Measurements from ENCODE around the gene IL17RB.
A peak's percentile ranks its signal among the peaks of the same experiment; 100 is the strongest.

The IL17RB gene

DNA sequence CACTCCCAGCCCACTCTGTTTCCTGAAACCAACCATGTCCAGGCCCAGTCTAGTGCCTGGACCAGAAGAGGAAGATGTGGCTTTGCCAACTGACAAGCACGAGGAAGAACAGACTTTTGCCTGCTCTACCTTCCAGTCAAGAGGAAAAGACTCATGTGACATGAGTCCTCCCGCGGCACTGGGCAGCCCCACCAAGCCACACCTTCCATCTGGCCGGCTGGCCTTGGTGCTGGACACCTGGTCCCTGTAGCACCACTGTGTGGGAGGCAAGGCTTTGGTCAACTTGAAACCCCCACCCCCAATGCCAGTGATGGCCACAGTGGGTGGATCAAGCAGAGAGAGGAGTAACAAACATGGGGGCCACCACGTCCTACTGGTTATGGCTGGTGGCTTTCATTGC lies 12.7 kb upstream of the IL17RB start:
- no peak for DNase-seq

GRCh38 chr3:53834429-53835095 lies 11.8 kb upstream of the IL17RB start:
- no peak for DNase-seq

DNA sequence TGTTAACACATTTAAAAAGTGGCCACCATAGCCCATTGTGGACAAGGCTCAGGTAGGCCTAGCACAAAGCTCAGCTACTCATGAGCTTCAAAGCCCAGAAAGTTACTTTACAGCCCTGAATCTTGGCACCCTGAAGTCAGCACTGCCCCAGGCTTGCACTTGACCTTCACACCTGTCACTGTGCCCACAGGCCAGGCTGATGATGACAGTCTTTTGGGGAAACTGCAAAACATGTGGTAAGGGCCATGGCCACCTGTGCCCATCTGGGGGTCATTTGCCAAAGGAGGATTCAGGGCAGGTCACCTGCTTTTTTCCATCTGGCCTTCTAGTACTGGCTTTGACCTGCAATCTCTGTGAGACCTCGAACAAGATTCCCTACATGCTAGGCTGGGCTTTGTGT lies 11.1 kb upstream of the IL17RB start:
- DNase-seq, result no peak

DNA sequence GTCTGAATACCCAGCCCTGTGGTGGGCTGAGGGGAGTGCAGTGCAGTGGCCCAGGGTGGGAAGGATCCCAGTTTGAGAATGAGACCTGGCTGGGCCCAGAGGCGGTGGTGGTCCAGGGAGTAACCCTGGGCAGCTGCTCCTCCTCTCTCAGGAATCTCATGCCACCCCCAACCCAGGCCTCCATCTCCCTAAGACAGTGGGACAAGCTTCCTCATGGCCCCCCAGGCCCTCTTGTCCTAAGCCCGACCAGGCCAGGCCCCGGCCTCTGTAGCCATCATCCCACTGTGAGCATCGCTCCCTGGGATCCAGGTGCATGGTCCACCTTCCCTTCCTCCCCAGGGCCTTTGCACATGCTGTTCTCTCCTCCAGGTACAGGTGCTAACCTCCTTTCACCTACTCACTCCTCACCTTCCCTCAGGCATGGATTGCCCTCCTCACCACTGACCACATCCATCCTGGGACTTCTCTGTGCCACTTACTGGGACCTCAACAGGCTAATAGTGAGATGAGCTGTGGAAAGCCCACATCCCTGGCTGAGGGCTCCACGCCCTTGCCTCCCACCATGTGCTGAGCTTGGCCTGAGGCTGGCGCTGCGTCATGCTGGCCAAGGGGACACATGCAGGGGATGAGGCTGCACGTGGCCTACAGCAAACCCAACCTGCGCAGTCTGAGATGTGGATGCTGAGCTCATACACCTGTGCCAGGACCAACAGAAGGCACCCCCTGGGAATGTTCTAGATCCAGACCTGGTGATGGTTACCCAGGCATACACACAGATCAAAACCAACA lies 10.1 kb upstream of the IL17RB start:
- no peak for DNase-seq

- DNase-seq, result no peak
Observed at GRCh38 chr3:53837331-53837730, 9.0 kb upstream of the IL17RB start.

GRCh38 chr3:53841296-53841695 lies 5.1 kb upstream of the IL17RB start:
- no peak for DNase-seq

DNA sequence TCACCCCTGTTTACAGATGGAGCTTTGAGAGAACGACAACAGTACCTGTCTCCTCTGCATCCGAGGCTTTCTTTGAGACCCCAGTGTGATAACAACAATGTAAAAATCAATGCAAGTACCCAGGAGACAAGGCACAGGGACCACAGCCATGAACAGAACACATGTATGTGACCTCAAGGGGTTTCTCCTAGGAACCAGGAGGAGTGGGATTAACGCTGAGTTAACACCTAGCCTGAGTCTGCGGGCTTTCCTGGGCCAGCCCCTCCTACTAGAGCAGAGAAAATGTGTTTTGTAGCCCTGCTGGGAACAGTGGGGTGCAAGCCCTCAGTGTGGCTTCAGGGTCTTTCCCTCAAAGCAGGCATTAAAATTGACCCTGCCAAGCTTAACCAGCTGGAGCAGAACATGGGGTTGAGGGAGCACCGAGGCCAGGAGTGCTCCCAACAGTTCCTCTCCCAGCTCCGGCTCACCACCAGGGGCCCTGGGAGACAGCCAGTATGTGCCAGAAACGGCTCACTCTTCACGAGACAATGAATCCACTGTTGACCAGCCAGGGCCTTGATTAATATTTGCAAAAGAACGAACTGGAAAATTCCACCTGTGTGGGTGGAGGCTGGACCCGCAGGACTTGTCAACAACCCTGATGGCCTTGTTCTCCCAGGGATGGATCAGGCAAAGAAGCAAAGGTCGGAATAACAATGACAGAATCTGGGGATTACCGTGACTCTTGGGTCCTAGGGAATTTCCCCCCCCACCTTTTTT lies 3.8 kb upstream of the IL17RB start:
- peak; percentile 22 for DNase-seq

- no peak for DNase-seq
Observed at GRCh38 chr3:53843195-53844177, 2.9 kb upstream of the IL17RB start.

- no peak for DNase-seq
Observed at GRCh38 chr3:53844262-53845102, 1.9 kb upstream of the IL17RB start.

- peak; percentile 2 for DNase-seq
Observed at GRCh38 chr3:53845103-53845880, 1.1 kb upstream of the IL17RB start.

GRCh38 chr3:53845881-53846133 lies 561 bp upstream of the IL17RB start:
- no peak for DNase-seq

DNA sequence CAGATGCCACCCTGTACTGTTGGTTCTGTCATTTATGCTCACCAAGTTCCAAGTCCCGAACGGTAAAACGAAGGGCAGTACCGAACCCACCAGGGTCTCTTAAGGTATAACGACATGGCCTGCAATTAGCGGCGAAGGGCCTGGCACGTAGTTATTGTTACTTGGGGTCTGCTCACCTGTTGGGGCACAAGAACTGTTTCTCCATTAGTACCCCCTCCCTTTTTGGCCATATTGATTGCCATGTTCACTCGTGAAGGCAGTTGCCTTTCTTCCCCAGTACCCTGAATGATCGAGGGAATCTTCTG lies 435 bp downstream of the IL17RB start:
- no peak for DNase-seq

GRCh38 chr3:53849916-53850315 lies 3.5 kb downstream of the IL17RB start:
- no peak for DNase-seq

DNA sequence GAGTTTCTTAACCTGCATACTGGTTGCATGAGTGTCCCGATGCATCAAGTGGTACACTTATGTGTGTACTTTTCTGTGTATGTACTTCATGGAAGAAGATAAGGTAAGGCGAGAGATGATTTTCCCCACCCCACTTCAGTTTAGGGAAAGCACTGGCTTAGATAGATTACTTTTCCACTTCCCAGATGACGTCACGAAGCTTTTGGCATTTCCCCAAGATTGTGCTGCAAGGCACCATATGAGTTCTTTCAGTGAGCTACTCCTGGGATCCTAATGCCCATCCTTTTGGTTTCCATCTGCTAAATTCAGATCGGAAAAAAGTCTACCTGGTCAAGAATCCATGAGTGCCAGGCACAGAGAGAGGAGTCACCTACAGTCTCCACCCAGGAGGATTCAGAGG lies 4.5 kb downstream of the IL17RB start:
- no peak for DNase-seq

- no peak for DNase-seq
Observed at GRCh38 chr3:53856964-53857363, 10.6 kb downstream of the IL17RB start.

GRCh38 chr3:53858096-53858741 lies 11.9 kb downstream of the IL17RB start:
- DNase-seq, result no peak

- DNase-seq, result no peak
Observed at GRCh38 chr3:53859178-53859577, 12.8 kb downstream of the IL17RB start.

DNA sequence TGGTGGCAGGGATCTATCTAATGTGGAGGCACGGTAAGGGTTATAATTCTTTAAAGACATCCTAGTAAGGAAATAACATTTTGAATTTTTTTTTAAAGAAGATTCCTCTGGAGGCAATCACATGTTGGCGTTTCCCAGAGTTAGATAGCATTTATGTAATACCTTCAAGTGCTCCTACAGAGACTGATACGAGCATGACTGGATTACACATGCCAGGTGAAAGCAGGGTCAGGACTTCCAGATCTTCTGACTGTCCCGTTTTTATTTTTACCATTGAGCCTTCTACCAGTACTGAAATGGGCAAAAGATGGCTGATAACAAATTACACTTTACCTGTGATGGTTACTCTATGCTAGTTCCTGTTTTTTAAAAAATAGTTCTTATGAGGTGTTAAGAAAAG lies 13.8 kb downstream of the IL17RB start:
- DNase-seq, result no peak

DNA sequence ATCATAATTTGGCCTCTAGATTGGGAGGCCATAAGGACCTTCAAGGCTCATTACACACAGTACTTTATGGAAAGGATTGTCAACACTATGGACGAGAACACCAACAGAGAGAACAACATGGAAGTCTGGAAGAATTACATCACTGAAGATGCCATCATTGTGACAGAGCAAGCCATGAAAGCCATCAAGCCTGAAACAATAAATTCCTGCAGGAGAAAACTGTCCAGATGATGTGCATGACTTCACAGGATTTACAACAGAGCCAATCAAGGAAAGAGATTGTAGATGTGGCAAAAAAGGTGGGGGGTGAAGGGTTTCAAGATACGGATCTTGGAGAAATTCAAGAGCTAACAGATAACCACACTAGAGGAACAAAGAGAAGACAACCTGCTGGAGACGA lies 15.9 kb downstream of the IL17RB start:
- DNase-seq, result no peak

DNA sequence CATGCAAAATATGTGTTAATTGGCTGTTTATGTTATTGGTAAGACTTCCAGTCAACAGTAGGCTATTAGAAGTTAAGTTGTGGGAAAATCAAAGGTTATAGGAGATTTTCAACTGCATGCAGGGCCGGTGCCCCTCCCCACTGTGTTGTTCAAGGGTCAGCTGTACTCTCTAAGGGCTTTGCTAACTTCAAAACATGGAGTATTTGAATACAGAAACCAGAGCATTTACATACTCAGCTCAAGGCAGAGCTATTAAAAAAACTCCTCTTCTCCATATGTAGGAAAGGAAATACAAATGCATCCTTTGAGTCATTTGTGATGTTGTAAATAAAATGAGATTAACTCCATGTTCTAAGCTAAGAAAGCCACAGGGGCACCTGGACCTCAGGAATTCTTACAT lies 16.8 kb downstream of the IL17RB start:
- DNase-seq, result no peak

All from COR-L47 (cell line).